Measurements from ENCODE around the gene POLN.
A peak's percentile ranks its signal among the peaks of the same experiment; 100 is the strongest.

Gene POLN

GRCh38 chr4:2241410-2242353 lies at the start of gene POLN, which contains the start of gene HAUS3:
Gene POLN, minus strand, starts transcription at chr4:2242121. Its CDS starts 12,890 bp downstream, at chr4:2229231.
Gene HAUS3, minus strand, starts transcription at chr4:2242121. Its CDS starts 1,175 bp downstream, at chr4:2240946.
- Mint-ChIP-seq H3K27ac (peak within 1 kb of the TSS; percentile 91), H3K9me3 (no peaks in the 10 kb centered on the region), H3K36me3 (peaks cover 11% of the 10 kb centered on the region), H3K4me3 (peak within 1 kb of the TSS; percentile 91), H3K4me1 (peaks cover 57% of the 10 kb centered on the region), H3K27me3 (no peaks in the 10 kb centered on the region)

DNA sequence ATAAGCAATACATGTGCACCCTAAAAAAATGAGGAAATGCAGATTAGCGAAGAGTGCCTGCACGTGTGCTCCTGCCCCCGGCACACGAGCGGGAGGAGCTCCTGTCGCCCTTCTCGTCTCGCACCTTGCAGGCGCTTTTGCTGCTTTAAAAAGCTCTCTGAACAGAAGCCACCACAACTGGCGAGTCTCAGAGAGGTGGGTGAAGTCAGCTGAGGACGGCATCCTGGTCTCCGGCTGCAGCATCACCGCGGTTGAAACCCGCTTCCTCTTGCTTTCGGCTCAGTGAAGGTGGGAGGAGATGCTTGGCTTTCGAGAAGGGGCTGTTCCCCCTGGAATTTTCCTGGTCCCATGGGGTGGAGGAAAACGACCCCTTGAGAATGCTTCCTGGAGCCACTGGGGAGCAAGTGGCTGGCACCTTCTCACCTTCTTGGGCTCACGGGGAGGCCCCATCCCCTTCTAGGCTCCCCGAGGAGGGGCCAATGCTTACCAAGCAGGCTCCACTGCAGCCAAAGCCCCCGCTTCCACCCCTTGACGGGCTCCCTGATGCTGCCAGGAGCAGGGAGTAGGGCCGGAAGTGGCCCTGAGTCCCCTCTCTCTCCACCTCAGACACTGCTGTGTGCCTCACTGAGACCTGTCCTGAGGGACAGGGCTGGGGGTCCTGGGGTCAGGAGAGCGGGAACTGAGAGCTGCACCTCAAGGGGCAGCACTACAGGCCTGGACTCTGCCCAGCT lies 49.2 kb upstream of the POLN start:
- Mint-ChIP-seq H3K9me3 (no peaks in the 10 kb centered on the region), H3K27me3 (no peaks in the 10 kb centered on the region), H3K4me1 (peaks cover 53% of the 10 kb centered on the region), H3K36me3 (peaks cover 2% of the 10 kb centered on the region), H3K27ac (peak overlapping the region; percentile 90), H3K4me3 (peak overlapping the region; percentile 77)

DNA sequence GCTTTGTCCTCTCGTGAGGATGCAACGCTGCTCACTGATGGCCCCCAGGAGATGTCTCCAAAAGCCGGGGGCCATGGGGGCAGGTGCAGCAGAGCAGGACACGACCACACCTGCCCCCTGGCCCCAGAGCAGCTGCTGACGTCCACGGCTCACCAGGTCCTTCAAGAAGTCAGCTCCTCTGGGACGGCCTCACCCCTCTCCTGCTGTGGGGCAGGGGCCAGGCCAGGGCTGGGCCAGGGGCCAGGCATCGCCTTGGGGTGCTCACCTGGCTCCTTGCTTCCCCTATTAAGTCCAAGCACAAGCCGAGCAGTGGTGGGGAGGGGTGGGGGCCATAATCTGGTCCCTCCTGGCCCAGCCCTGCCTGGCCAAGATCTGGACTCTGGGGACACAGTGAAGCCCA lies 48.6 kb upstream of the POLN start:
- Mint-ChIP-seq H3K27me3 (no peaks in the 10 kb centered on the region), H3K4me1 (peaks cover 47% of the 10 kb centered on the region), H3K4me3 (no peak overlapping the region), H3K27ac (peak overlapping the region; percentile 90), H3K9me3 (no peaks in the 10 kb centered on the region), H3K36me3 (peaks cover under 1% of the 10 kb centered on the region)

DNA sequence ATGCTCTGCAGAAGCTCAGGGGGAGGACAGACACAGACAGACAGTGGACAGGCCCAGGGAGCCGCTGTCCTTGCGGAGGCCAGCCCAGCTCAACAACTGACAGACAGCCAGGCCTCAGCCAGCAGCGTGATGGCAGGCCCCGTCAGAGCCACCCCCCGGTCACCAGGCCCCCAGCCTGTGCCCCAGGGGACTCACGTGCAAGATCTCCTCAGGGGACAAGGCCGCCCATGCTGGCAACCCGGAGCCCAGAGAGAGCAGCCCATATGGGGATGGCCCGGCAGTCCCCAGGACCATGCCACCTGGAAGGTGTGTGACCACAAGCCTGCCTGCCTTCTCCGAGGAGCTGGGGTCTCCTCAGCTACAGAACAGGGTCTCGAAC lies 48.0 kb upstream of the POLN start:
- Mint-ChIP-seq H3K27me3 (no peaks in the 10 kb centered on the region), H3K36me3 (no peaks in the 10 kb centered on the region), H3K4me1 (peaks cover 47% of the 10 kb centered on the region), H3K4me3 (no peak overlapping the region), H3K9me3 (no peaks in the 10 kb centered on the region), H3K27ac (peak overlapping the region; percentile 68)

DNA sequence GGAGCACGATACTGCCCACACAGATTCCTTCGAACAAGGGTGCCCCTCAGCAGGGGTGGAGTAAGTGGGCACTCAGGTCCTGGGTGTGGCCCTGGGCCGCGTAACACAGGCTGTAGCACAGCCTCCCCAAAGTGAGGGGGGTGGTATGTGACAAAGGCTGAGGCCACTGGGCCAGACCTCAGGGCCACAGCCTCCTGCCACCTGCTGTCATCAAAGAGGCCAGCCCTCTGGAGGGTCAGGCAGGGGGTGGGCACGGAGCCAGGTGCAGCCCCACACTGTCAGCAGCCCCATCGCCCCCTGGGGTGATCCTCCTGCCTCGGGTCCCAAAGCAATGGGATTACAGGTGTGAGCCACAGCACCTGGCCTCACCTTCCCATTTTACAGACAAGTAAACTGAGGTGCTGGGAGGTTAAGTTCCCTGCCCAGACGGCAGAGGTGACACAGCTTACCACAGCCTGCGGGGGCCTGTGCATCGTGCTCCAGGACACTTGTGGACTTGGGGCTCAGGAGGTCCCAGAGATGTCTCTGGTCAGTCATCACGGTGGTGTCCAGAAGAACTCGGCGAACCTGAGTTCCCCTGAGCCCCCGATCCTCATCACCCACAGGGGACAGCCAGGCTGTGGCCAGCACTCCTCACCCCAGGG lies 47.5 kb upstream of the POLN start:
- H3K4me3 Mint-ChIP-seq, result no peak overlapping the region
- H3K27me3 Mint-ChIP-seq, result no peaks in the 10 kb centered on the region
- no peaks in the 10 kb centered on the region for H3K36me3 Mint-ChIP-seq
- H3K27ac Mint-ChIP-seq, result peak overlapping the region; percentile 68
- peaks cover 46% of the 10 kb centered on the region for H3K4me1 Mint-ChIP-seq
- no peaks in the 10 kb centered on the region for H3K9me3 Mint-ChIP-seq

- Mint-ChIP-seq H3K36me3 (no peaks in the 10 kb centered on the region), H3K9me3 (no peaks in the 10 kb centered on the region), H3K4me3 (no peak overlapping the region), H3K4me1 (peaks cover 46% of the 10 kb centered on the region), H3K27me3 (no peaks in the 10 kb centered on the region), H3K27ac (no peak overlapping the region)
Measured at GRCh38 chr4:2288051-2288541, 46.2 kb upstream of the POLN start.

DNA sequence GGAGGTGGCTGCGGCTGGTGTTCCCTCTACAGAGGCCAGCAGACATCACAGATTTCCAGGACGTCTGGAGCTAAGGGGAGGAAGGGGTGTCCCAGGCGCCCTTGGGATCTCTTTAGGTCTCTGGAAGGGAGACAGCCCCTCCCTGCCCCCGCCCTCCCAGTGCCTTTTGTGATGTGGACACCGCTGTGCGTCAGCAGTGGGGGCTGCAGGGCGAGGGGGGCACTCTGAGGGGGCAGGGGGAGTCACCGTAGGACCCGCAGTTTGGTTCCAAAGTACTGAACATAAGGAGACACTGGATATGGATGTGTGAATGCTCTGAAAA lies 45.6 kb upstream of the POLN start:
- H3K4me1 Mint-ChIP-seq, result peaks cover 48% of the 10 kb centered on the region
- no peak overlapping the region for H3K27ac Mint-ChIP-seq

DNA sequence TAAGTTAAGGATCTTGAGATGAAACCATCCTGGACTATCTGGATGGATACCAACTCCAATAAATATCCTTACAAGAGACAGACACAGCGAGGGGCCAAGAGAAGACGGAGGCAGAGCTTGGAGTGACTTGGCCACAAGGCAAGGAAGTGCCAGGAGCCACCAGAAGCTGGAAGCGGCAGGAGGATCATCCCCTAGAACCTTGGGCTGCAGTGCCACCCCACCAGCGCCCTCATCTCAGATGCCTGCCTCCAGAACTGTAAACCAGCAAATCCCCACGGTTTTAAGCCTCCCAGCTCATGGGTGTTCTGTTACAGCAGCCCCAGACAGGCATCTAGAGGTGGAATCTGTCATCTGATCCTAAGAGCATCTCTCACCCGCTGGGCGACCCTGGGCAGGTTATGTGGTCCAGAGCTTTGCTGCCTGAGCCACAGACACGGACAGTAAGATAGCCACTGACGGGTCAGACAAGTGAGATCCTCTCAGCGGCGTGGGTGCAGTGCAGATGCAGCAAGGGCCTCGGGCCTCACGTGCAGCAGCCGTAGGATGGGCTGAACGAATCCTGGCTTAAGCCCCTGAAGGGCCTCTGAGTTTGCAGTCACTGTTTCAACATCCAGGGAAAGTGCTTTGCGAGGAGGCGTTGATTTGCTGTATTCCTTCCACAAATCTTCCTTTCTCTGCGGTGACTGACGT lies 45.1 kb upstream of the POLN start:
- H3K36me3 Mint-ChIP-seq, result no peaks in the 10 kb centered on the region
- H3K27ac Mint-ChIP-seq, result no peak overlapping the region
- H3K4me3 Mint-ChIP-seq, result no peak overlapping the region
- H3K4me1 Mint-ChIP-seq, result peaks cover 48% of the 10 kb centered on the region
- no peaks in the 10 kb centered on the region for H3K27me3 Mint-ChIP-seq
- H3K9me3 Mint-ChIP-seq, result no peaks in the 10 kb centered on the region

More for the DNA sequence above, 45.6 kb upstream of the POLN start:
- no peaks in the 10 kb centered on the region for H3K27me3 Mint-ChIP-seq
- no peaks in the 10 kb centered on the region for H3K9me3 Mint-ChIP-seq
- H3K36me3 Mint-ChIP-seq, result no peaks in the 10 kb centered on the region
- no peak overlapping the region for H3K4me3 Mint-ChIP-seq

DNA sequence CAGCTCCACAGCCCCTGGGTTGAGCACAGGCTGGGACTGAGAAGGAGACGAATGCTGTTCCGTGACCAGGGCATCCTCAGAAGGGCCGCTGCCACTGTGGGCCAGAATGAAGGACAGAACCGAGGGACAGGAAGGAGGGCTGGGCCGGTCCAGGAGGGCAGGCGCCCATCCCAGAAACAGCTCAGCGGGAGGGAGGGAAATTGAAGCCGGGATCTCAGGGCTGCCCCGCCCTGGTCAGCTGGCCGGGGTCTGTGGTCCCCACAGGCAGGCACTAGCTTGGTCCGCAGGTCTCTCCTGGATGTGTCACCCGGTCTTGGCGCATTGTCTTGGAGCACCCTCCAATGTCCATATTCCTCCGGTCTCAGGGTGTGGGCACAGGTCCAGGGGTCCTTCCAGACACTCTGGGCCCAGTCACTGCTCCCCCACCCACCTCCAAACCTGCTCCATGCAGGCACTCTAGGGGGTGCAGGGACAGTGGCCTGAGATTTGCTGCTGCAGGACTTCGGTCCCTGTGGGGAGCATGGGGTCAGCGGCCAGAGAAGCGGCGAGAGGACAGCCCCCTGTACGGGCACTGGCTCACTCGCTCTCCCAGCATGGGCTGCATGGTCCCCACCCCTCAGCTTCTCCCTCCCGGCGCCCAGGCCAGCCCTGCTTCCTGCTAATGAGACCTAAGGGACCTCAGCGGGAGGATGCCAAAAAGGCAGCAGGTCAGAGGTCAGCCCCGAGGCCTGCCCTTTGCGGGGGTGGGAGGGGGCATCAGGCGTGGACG lies 43.9 kb upstream of the POLN start:
- Mint-ChIP-seq H3K36me3 (no peaks in the 10 kb centered on the region), H3K27ac (peak overlapping the region; percentile 55), H3K27me3 (no peaks in the 10 kb centered on the region), H3K9me3 (no peaks in the 10 kb centered on the region), H3K4me1 (peaks cover 52% of the 10 kb centered on the region), H3K4me3 (no peak overlapping the region)

DNA sequence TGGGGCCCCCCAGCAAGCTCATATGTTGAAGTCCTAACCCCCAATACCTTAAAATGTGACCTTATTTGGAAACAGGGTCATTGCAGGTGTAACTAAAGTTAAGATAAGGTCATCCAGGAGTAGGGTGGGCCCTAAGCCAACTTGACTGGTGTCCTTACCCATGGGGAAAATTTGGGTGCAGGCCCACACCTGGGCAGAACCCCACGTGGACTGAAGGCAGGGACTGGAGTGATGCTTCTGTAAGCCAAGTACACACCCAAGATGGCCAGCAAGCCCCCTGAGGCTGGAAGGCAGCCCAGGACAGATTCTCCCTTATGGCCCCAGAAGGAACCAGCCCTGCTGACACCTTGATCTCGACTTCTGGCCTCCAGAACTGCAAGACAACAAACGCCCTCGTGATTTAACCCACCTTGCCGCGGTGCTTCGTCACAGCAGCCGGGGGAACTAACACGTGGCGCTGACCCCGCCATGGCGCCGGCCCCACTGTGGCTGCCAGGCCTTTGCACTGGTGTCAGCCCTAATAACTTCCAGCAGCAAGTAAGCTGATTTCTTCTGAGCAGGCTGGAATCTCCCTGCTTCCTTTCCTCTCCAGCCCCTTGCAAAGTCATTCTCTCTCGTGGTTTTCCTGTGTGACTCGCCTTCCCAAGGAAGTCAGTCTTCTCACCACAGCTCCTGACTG lies 43.2 kb upstream of the POLN start:
- H3K27ac Mint-ChIP-seq, result peak overlapping the region; percentile 55
- peaks cover 49% of the 10 kb centered on the region for H3K4me1 Mint-ChIP-seq
- no peak overlapping the region for H3K4me3 Mint-ChIP-seq
- no peaks in the 10 kb centered on the region for H3K36me3 Mint-ChIP-seq
- H3K9me3 Mint-ChIP-seq, result no peaks in the 10 kb centered on the region
- H3K27me3 Mint-ChIP-seq, result no peaks in the 10 kb centered on the region

- H3K9me3 Mint-ChIP-seq, result no peaks in the 10 kb centered on the region
- H3K4me3 Mint-ChIP-seq, result no peak overlapping the region
- no peaks in the 10 kb centered on the region for H3K27me3 Mint-ChIP-seq
- H3K27ac Mint-ChIP-seq, result no peak overlapping the region
- H3K36me3 Mint-ChIP-seq, result no peaks in the 10 kb centered on the region
- H3K4me1 Mint-ChIP-seq, result peaks cover 50% of the 10 kb centered on the region
Measured at GRCh38 chr4:2284161-2284933, 42.4 kb upstream of the POLN start.

GRCh38 chr4:2283199-2283711 lies 41.3 kb upstream of the POLN start:
- H3K27ac Mint-ChIP-seq, result peak overlapping the region; percentile 8
- H3K4me3 Mint-ChIP-seq, result no peak overlapping the region
- no peaks in the 10 kb centered on the region for H3K27me3 Mint-ChIP-seq
- no peaks in the 10 kb centered on the region for H3K9me3 Mint-ChIP-seq
- H3K36me3 Mint-ChIP-seq, result no peaks in the 10 kb centered on the region
- peaks cover 46% of the 10 kb centered on the region for H3K4me1 Mint-ChIP-seq

GRCh38 chr4:2281575-2282343 lies 39.8 kb upstream of the POLN start:
- H3K27ac Mint-ChIP-seq, result peak overlapping the region; percentile 91
- no peaks in the 10 kb centered on the region for H3K27me3 Mint-ChIP-seq
- H3K4me3 Mint-ChIP-seq, result peak overlapping the region; percentile 70
- peaks cover 46% of the 10 kb centered on the region for H3K4me1 Mint-ChIP-seq
- no peaks in the 10 kb centered on the region for H3K36me3 Mint-ChIP-seq
- H3K9me3 Mint-ChIP-seq, result no peaks in the 10 kb centered on the region
